ENCODE measurements around the gene F12.

- TF ChIP-seq, protein P1, sequence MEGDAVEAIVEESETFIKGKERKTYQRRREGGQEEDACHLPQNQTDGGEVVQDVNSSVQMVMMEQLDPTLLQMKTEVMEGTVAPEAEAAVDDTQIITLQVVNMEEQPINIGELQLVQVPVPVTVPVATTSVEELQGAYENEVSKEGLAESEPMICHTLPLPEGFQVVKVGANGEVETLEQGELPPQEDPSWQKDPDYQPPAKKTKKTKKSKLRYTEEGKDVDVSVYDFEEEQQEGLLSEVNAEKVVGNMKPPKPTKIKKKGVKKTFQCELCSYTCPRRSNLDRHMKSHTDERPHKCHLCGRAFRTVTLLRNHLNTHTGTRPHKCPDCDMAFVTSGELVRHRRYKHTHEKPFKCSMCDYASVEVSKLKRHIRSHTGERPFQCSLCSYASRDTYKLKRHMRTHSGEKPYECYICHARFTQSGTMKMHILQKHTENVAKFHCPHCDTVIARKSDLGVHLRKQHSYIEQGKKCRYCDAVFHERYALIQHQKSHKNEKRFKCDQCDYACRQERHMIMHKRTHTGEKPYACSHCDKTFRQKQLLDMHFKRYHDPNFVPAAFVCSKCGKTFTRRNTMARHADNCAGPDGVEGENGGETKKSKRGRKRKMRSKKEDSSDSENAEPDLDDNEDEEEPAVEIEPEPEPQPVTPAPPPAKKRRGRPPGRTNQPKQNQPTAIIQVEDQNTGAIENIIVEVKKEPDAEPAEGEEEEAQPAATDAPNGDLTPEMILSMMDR (IDR thresholded peaks at IDR 0.05; ENCODE audit: low read length), result peak; percentile 86
- no peak for TF ChIP-seq EZH2 (IDR thresholded peaks at IDR 0.05; ENCODE audit: borderline replicate concordance, low read length)
Observed at GRCh38 chr5:177390363-177391300, 18.7 kb downstream of the F12 start.

Data from OCI-LY1 (cell line).